H1 (cell line): ENCODE results near the gene AKT1S1. TPM values are rescaled to one million over a fixed set of nuclear protein-coding genes. Genes with fewer than 3 reads are reported as not detected.

Experiments
- CTCF ChIA-PET: fragments of 300-600 bp; sonication (Branson Sonifier 250); formaldehyde crosslinking; loops from one replicate; lab custom pipeline; 2021; ENCODE audit not compliant: partially characterized antibody; lab: Charles Lee
- POLR2A ChIA-PET: fragments of 300-600 bp; sonication (Branson Sonifier 250); formaldehyde crosslinking; loops from one replicate; lab custom pipeline; 2021; ENCODE audit warnings: inconsistent platforms; ENCODE audit not compliant: partially characterized antibody; lab: Charles Lee
- DNase-seq, 2 experiments: peaks; one replicate each; pipeline versions ENCODE4 v3.0.0 to v3.0.0-alpha.2; 2010 to 2022; ENCODE audit warnings: low spot score in 2 of 2, low read depth in 1 of 2, mixed read lengths in 1 of 2
- FAIRE-seq: peaks from 2 replicates; lab custom pipeline; 2011; peaks lifted over from hg19 to GRCh38; lab: Jason Lieb, UNC
- H2AFZ ChIP-seq: 2 replicates; pipeline ENCODE4 v1.8.1; 2012; ENCODE audit warnings: low read length, inconsistent platforms
- H2AK5ac ChIP-seq: 2 replicates; pipeline ENCODE4 v1.6.1; 2013; ENCODE audit warnings: low read depth, low read length
- H2BK120ac ChIP-seq: replicated peaks from 2 replicates; pipeline ENCODE3; 2013; ENCODE audit warnings: low read depth, low read length, inconsistent platforms
- H2BK12ac ChIP-seq: 2 replicates; pipeline ENCODE4 v1.6.1; 2013; ENCODE audit warnings: low read depth, low read length
- H2BK15ac ChIP-seq: 2 replicates; pipeline ENCODE4 v1.6.1; 2013; ENCODE audit warnings: low read length
- H2BK20ac ChIP-seq: 2 replicates; pipeline ENCODE4 v1.6.1; 2013; ENCODE audit warnings: low read length
- H2BK5ac ChIP-seq: 2 replicates; pipeline ENCODE4 v1.6.1; 2013; ENCODE audit warnings: low read depth, low read length
- H3K14ac ChIP-seq: 2 replicates; pipeline ENCODE4 v1.6.1; 2013; ENCODE audit warnings: inconsistent platforms; ENCODE audit not compliant: insufficient read length
- H3K18ac ChIP-seq: 2 replicates; pipeline ENCODE4 v1.6.1; 2013; ENCODE audit warnings: low read length; ENCODE audit errors: extremely low read depth
- H3K23ac ChIP-seq: 2 replicates; pipeline ENCODE4 v1.6.1; 2013; ENCODE audit warnings: inconsistent platforms; ENCODE audit not compliant: insufficient read length
- H3K23me2 ChIP-seq: 2 replicates; pipeline ENCODE4 v1.6.1; 2013; ENCODE audit warnings: low read depth, low read length
- H3K27ac ChIP-seq: 2 replicates; pipeline ENCODE4 v1.6.1; 2011; ENCODE audit warnings: low read depth, low read length, inconsistent platforms
- H3K27me3 ChIP-seq, 4 experiments: replicated peaks in 1 of 4; 1 replicate in 1 of 4; 2 replicates in 3 of 4; pipeline versions ENCODE4 v1.6.1 to v1.8.1; 2011 to 2013; ENCODE audit warnings: low read length in 3 of 4, mild to moderate bottlenecking in 3 of 4, inconsistent platforms in 2 of 4, mixed read lengths in 2 of 4, moderate library complexity in 1 of 4; ENCODE audit not compliant: control insufficient read depth in 3 of 4, insufficient read depth in 3 of 4; ENCODE audit errors: extremely low read depth in 1 of 4
- H3K36me3 ChIP-seq, 4 experiments: 2 replicates each; pipeline versions ENCODE4 v1.6.1 to v1.8.1; 2011 to 2013; ENCODE audit warnings: mild to moderate bottlenecking in 4 of 4, low read length in 3 of 4, moderate library complexity in 2 of 4, control low read depth in 1 of 4, inconsistent platforms in 1 of 4; ENCODE audit not compliant: insufficient read depth in 4 of 4, control insufficient read depth in 2 of 4
- H3K4ac ChIP-seq: replicated peaks from 2 replicates; pipeline ENCODE3; 2013; ENCODE audit warnings: low read length, low read depth, mixed read lengths, inconsistent platforms; ENCODE audit not compliant: insufficient read length
- H3K4me1 ChIP-seq, 4 experiments: replicated peaks in 1 of 4; 1 replicate in 1 of 4; 2 replicates in 3 of 4; pipeline versions ENCODE4 v1.6.1 to v1.8.1; 2011 to 2013; ENCODE audit warnings: low read length in 3 of 4, inconsistent platforms in 2 of 4, mixed read lengths in 1 of 4; ENCODE audit not compliant: insufficient read depth in 4 of 4, control insufficient read depth in 3 of 4
- H3K4me2 ChIP-seq, 2 experiments: 2 replicates each; pipeline versions ENCODE4 v1.6.1 to v1.8.1; 2011 to 2013; ENCODE audit warnings: low read depth in 2 of 2, low read length in 2 of 2, control low read depth in 1 of 2, inconsistent platforms in 1 of 2, mild to moderate bottlenecking in 1 of 2; ENCODE audit not compliant: insufficient read depth in 1 of 2
- H3K4me3 ChIP-seq, 4 experiments: fragments of 200-600, 300-600 bp in 1 of 4; sonication (generic), shearing (Covaris generic), sonication (Bioruptor Twin) in 1 of 4; 2 replicates each; pipeline versions ENCODE4 v1.5.1 to v1.8.1; 2011 to 2016; ENCODE audit warnings: low read length in 4 of 4, low read depth in 3 of 4, control low read depth in 2 of 4, inconsistent platforms in 2 of 4, mild to moderate bottlenecking in 2 of 4, mixed read lengths in 1 of 4, moderate library complexity in 1 of 4; ENCODE audit not compliant: insufficient read depth in 2 of 4; ENCODE audit errors: extremely low read depth in 1 of 4
- H3K56ac ChIP-seq: replicated peaks from 2 replicates; pipeline ENCODE3; 2013; ENCODE audit warnings: low read depth, mild to moderate bottlenecking, mixed read lengths, low read length, inconsistent platforms; ENCODE audit not compliant: insufficient read length
- H3K79me1 ChIP-seq: 2 replicates; pipeline ENCODE4 v1.6.1; 2013; ENCODE audit warnings: low read depth, low read length, control low read depth
- H3K79me2 ChIP-seq, 2 experiments: 2 replicates each; pipeline versions ENCODE4 v1.6.1 to v1.8.1; 2012 to 2013; ENCODE audit warnings: low read length in 2 of 2, mild to moderate bottlenecking in 2 of 2, inconsistent platforms in 1 of 2; ENCODE audit not compliant: insufficient read depth in 2 of 2, control insufficient read depth in 1 of 2
- H3K9ac ChIP-seq, 4 experiments: replicated peaks in 1 of 4; 1 replicate in 1 of 4; 2 replicates in 3 of 4; pipeline versions ENCODE4 v1.6.1 to v1.8.1; 2011 to 2013; ENCODE audit warnings: low read depth in 3 of 4, low read length in 3 of 4, control low read depth in 2 of 4, mild to moderate bottlenecking in 2 of 4, moderate library complexity in 2 of 4, inconsistent platforms in 1 of 4; ENCODE audit errors: extremely low read depth in 1 of 4
- H3K9me3 ChIP-seq, 2 experiments: 2 replicates each; pipeline versions ENCODE4 v1.6.1 to v1.8.1; 2012 to 2013; ENCODE audit warnings: mild to moderate bottlenecking in 2 of 2, moderate library complexity in 2 of 2, control low read depth in 1 of 2, inconsistent platforms in 1 of 2, low read depth in 1 of 2, low read length in 1 of 2, mixed read lengths in 1 of 2; ENCODE audit not compliant: insufficient read depth in 2 of 2
- H4K20me1 ChIP-seq, 2 experiments: replicated peaks in 1 of 2; 2 replicates each; pipeline versions ENCODE3 to v1.8.1; 2011 to 2013; ENCODE audit warnings: inconsistent platforms in 2 of 2, low read length in 2 of 2, mild to moderate bottlenecking in 1 of 2; ENCODE audit not compliant: insufficient read depth in 2 of 2, control insufficient read depth in 1 of 2
- H4K5ac ChIP-seq: 2 replicates; pipeline ENCODE4 v1.6.1; 2013; ENCODE audit warnings: low read length, low read depth, mixed read lengths, inconsistent platforms; ENCODE audit not compliant: insufficient read length
- H4K8ac ChIP-seq: 2 replicates; pipeline ENCODE4 v1.8.0; 2013; ENCODE audit warnings: mild to moderate bottlenecking, moderate library complexity, low read length, inconsistent platforms; ENCODE audit not compliant: insufficient read depth; ENCODE audit errors: extremely low read depth
- H4K91ac ChIP-seq: replicated peaks from 2 replicates; pipeline ENCODE3; 2013; ENCODE audit warnings: low read length, mixed read lengths, inconsistent platforms; ENCODE audit not compliant: insufficient read length
- CHD1 ChIP-seq: IDR thresholded peaks from 2 replicates; pipeline ENCODE4 v1.6.1; 2012; ENCODE audit warnings: low read depth, low read length, improper control_type of control experiment
- CTCF ChIP-seq, 3 experiments: IDR thresholded peaks; 1 replicate in 2 of 3; 2 replicates in 1 of 3; pipeline versions ENCODE4 v1.5.1 to v1.6.1; 2011; ENCODE audit warnings: low read length in 3 of 3, mild to moderate bottlenecking in 3 of 3, inconsistent platforms in 2 of 3, low read depth in 1 of 3, moderate library complexity in 1 of 3; ENCODE audit not compliant: insufficient read depth in 1 of 3; ENCODE audit errors: control extremely low read depth in 1 of 3
- E2F6 ChIP-seq: IDR thresholded peaks from 2 replicates; pipeline ENCODE4 v1.6.1; 2012; ENCODE audit warnings: inconsistent platforms
- JUN ChIP-seq: IDR thresholded peaks from 2 replicates; pipeline ENCODE4 v1.6.1; 2011; ENCODE audit warnings: low read depth, mild to moderate bottlenecking, improper control_type of control experiment, low read length
- JUND ChIP-seq: IDR thresholded peaks from 2 replicates; pipeline ENCODE4 v1.6.1; 2011; ENCODE audit warnings: mild to moderate bottlenecking, improper control_type of control experiment, low read length
- SUZ12 ChIP-seq: fragments of 200-600 bp; sonication (generic); IDR thresholded peaks from 2 replicates; pipeline ENCODE4 v1.6.1; 2012; ENCODE audit warnings: mild to moderate bottlenecking, inconsistent platforms, low read length, moderate library complexity, mixed read lengths
- TAF1 ChIP-seq: IDR thresholded peaks from 2 replicates; pipeline ENCODE4 v1.6.1; 2011; ENCODE audit warnings: mild to moderate bottlenecking, low read depth, low read length
- TAF7 ChIP-seq: optimal IDR thresholded peaks from 2 replicates; pipeline ENCODE3; 2011; ENCODE audit warnings: low read depth, mild to moderate bottlenecking, inconsistent platforms, low read length, moderate library complexity, borderline replicate concordance
- TCF12 ChIP-seq: IDR thresholded peaks from 2 replicates; pipeline ENCODE4 v1.6.1; 2011; ENCODE audit warnings: low read depth, mild to moderate bottlenecking, low read length
- WGBS, 2 experiments: shearing (Covaris generic) in 1 of 2; methylation state at CpG; one replicate each; pipeline versions ENCODE4 v1.1.6 to v1.1.7; 2013 to 2015; ENCODE audit warnings: low lambda C conversion rate in 2 of 2, mixed read lengths in 2 of 2, inconsistent platforms in 1 of 2, low coverage in 1 of 2, missing lambda C conversion rate in 1 of 2; ENCODE audit not compliant: insufficient replicate concordance in 2 of 2, insufficient coverage in 1 of 2, insufficient read length in 1 of 2; ENCODE audit errors: extremely low coverage in 1 of 2, missing lambda C conversion rate in 1 of 2; 5-methylcytosine and 5-hydroxymethylcytosine counted together
- polyA plus RNA-seq, 7 experiments: library from polyadenylated mRNA; depleted of rRNA in 3 of 7; stranded (reverse) in 5 of 7; unstranded in 2 of 7; fragments of >200 nt in 5 of 7; fragments of 200-250 nt in 2 of 7; gene quantifications; 1 replicate in 5 of 7; 2 replicates in 1 of 7; 4 replicates in 1 of 7; pipeline versions ENCODE4 v1.2.1 to v1.2.3, GENCODE V29; 2011 to 2013; ENCODE audit warnings: missing spikeins in 2 of 7, mixed read lengths in 2 of 7
- total RNA-seq: library from RNA; stranded (reverse); fragmentation: NEBNext Ultra II Directional; extraction: Animal tissue kit (Norgen Biotek cat#: 25700); gene quantifications from 2 replicates; pipeline ENCODE4 v1.2.1, GENCODE V29; 2021

AKT1S1 gene
- total and polyA plus RNA-seq, 2 of the 8 experiments (the other 6 are each of a cell fraction or from before 2014, with no cell fraction given): 40.7 to 45.9 TPM

GRCh38 chr19:49907745-49908446 is 30.7 kb upstream of the AKT1S1 start:
- WGBS, 2 experiments: 93% methylated on average over 23 of the region's 23 CpGs; no CpG with 5 or more reads in 1 of the 2 experiments
- Histone ChIP-seq H2BK20ac (no peak overlapping the region), H3K23me2 (no peaks in the 10 kb centered on the region)
- TF ChIP-seq TAF1: no peak
- TF ChIP-seq E2F6: no peak
- TF ChIP-seq JUND: no peak
- TF ChIP-seq SUZ12: no peak
- no peak for TF ChIP-seq TCF12
- TF ChIP-seq CTCF (IDR thresholded peaks at IDR 0.05; ENCODE audit: control extremely low read depth in 1 of 3, insufficient read depth in 1 of 3, low read depth in 1 of 3, low read length in 3 of 3): no peak
- no peak for TF ChIP-seq CHD1
- no peak for TF ChIP-seq JUN
- TF ChIP-seq TAF7: no peak

More at GRCh38 chr19:49907745-49908446, 30.7 kb upstream of the AKT1S1 start:
- no peak overlapping the region for H4K8ac ChIP-seq
- H3K23ac ChIP-seq: no peak overlapping the region
- no peak for FAIRE-seq
- no peak overlapping the region for H3K4me3 ChIP-seq
- no peak overlapping the region for H4K91ac ChIP-seq
- H3K14ac ChIP-seq: no peak overlapping the region
- no peak overlapping the region for H2BK120ac ChIP-seq
- H3K9me3 ChIP-seq: no peaks in the 10 kb centered on the region
- peaks cover 7% of the 10 kb centered on the region; the same call in 1 of the 2 replicates for H3K79me1 ChIP-seq
- no peak for DNase-seq
- H3K4me2 ChIP-seq: no peak overlapping the region
- H2BK15ac ChIP-seq: no peak overlapping the region
- ChIA-PET POLR2A (interaction anchor here (0.7 to 19.2 kb wide), 8 partner anchors 12 to 223 kb away, joined by 3 to 373 read pairs (median 6); partner anchors contain the start of genes AKT1S1, ATF5, IL4I1 and NUP62), CTCF (interaction anchor here (0.6 to 4.8 kb wide), 7 partner anchors 10 to 852 kb away, joined by 3 to 20 read pairs (median 3); partner anchors contain the start of gene IL4I1)
- H2BK5ac ChIP-seq: 0 out of 2 replicates have a peak overlapping the region, but pooled peaks have one; percentile 21
- no peak overlapping the region for H3K56ac ChIP-seq
- peaks cover 34 to 36% of the 10 kb centered on the region in 2 experiments for H4K20me1 ChIP-seq
- no peak overlapping the region for H3K27ac ChIP-seq
- H2AK5ac ChIP-seq: no peak overlapping the region
- H3K4me1 ChIP-seq: peaks cover 0 to 6% (median 3%) of the 10 kb centered on the region in 4 experiments; a peak in 3 of 7 replicates
- no peak overlapping the region for H2BK12ac ChIP-seq
- H3K9ac ChIP-seq: 0 out of 7 replicates have a peak overlapping the region, but pooled peaks of 1 of the 4 experiments have one; percentile 7
- no peak overlapping the region for H4K5ac ChIP-seq
- no peaks in the 10 kb centered on the region; a peak in 1 of 7 replicates for H3K27me3 ChIP-seq
- no peak overlapping the region for H2AFZ ChIP-seq
- no peak overlapping the region for H3K18ac ChIP-seq
- peaks cover 18 to 41% (median 31%) of the 10 kb centered on the region in 4 experiments; a peak in 7 of 8 replicates for H3K36me3 ChIP-seq
- H3K79me2 ChIP-seq: peaks cover 0 to 17% of the 10 kb centered on the region in 2 experiments; a peak in 1 of 4 replicates
- H3K4ac ChIP-seq: no peak overlapping the region
